Activated naive CD4-positive, alpha-beta T cell treated with anti-CD3 and anti-CD28 coated beads, Interleukin-2, amount 10 ng/mL, durations not matched to agents 7 days and 5 days (primary cell): ENCODE data around the gene SRC.
A peak's percentile ranks its signal among the peaks of the same experiment; 100 is the strongest.

ENCODE experiments used
- CTCF ChIA-PET: fragments of 350-600 bp; sonication (Branson Sonifier 250); formaldehyde crosslinking; loops from one replicate; lab custom pipeline; 2021; ENCODE audit warnings: antibody characterized with exemption; lab: Charles Lee
- DNase-seq: peaks from one replicate; pipeline ENCODE4 v3.0.0-alpha.2; 2020
- H3K27ac Mint-ChIP-seq: one replicate; pipeline ENCODE4 v1.8.0; 2021; ENCODE audit warnings: mild to moderate bottlenecking, moderate library complexity, mixed read lengths
- H3K27me3 Mint-ChIP-seq: one replicate; pipeline ENCODE4 v1.8.0; 2021; ENCODE audit warnings: mild to moderate bottlenecking, mixed read lengths
- H3K36me3 Mint-ChIP-seq: one replicate; pipeline ENCODE4 v1.8.0; 2021; ENCODE audit warnings: mixed read lengths
- H3K4me1 Mint-ChIP-seq: one replicate; pipeline ENCODE4 v1.8.0; 2021; ENCODE audit warnings: mixed read lengths
- H3K4me3 Mint-ChIP-seq: one replicate; pipeline ENCODE4 v1.8.0; 2021; ENCODE audit warnings: mild to moderate bottlenecking, moderate library complexity, mixed read lengths
- H3K9me3 Mint-ChIP-seq: one replicate; pipeline ENCODE4 v1.8.0; 2021; ENCODE audit warnings: mixed read lengths

SRC gene

GRCh38 chr20:37378785-37379598 is 33.1 kb downstream of the SRC start:
- H3K27ac Mint-ChIP-seq, result no peak overlapping the region
- CTCF ChIA-PET, result interaction anchor here (0.8 to 1.3 kb wide), 2 partner anchors 13 to 103 kb away, joined by 3 read pairs; no protein-coding TSS in a partner anchor
- H3K27me3 Mint-ChIP-seq, result peaks cover 17% of the 10 kb centered on the region

GRCh38 chr20:37379967-37380828 is 34.3 kb downstream of the SRC start:
- Mint-ChIP-seq H3K9me3 (no peaks in the 10 kb centered on the region), H3K4me3 (no peak overlapping the region), H3K4me1 (peaks cover 9% of the 10 kb centered on the region), H3K27ac (no peak overlapping the region), H3K27me3 (peaks cover 25% of the 10 kb centered on the region), H3K36me3 (no peaks in the 10 kb centered on the region)
- DNase-seq, result no peak
- CTCF ChIA-PET, result interaction anchor here (0.8 to 1.3 kb wide), 2 partner anchors 12 to 104 kb away, joined by 3 read pairs; no protein-coding TSS in a partner anchor

More at GRCh38 chr20:37378785-37379598, 33.1 kb downstream of the SRC start:
- H3K4me1 Mint-ChIP-seq, result peaks cover 6% of the 10 kb centered on the region
- no peak for DNase-seq
- no peaks in the 10 kb centered on the region for H3K9me3 Mint-ChIP-seq
- H3K4me3 Mint-ChIP-seq, result no peak overlapping the region
- H3K36me3 Mint-ChIP-seq, result no peaks in the 10 kb centered on the region

- Mint-ChIP-seq H3K27ac (no peak overlapping the region), H3K4me3 (no peak overlapping the region), H3K9me3 (no peaks in the 10 kb centered on the region), H3K36me3 (no peaks in the 10 kb centered on the region), H3K4me1 (peaks cover 9% of the 10 kb centered on the region), H3K27me3 (peaks cover 25% of the 10 kb centered on the region)
- CTCF ChIA-PET, result interaction anchor here (1.1 kb wide), 1 partner anchor 104 kb away, joined by 5 read pairs; no protein-coding TSS in a partner anchor
- no peak for DNase-seq
Observed at GRCh38 chr20:37380864-37381579, 35.1 kb downstream of the SRC start.

GRCh38 chr20:37381621-37382471 is 35.9 kb downstream of the SRC start:
- H3K4me1 Mint-ChIP-seq, result peaks cover 9% of the 10 kb centered on the region
- CTCF ChIA-PET, result interaction anchor here (1.1 to 4.3 kb wide), 3 partner anchors 26 to 112 kb away, joined by 3 to 20 read pairs (median 5); no protein-coding TSS in a partner anchor
- no peak overlapping the region for H3K4me3 Mint-ChIP-seq
- H3K27ac Mint-ChIP-seq, result no peak overlapping the region
- no peak for DNase-seq
- no peaks in the 10 kb centered on the region for H3K9me3 Mint-ChIP-seq
- H3K36me3 Mint-ChIP-seq, result no peaks in the 10 kb centered on the region
- H3K27me3 Mint-ChIP-seq, result peaks cover 32% of the 10 kb centered on the region

GRCh38 chr20:37382482-37383120 is 36.7 kb downstream of the SRC start:
- Mint-ChIP-seq H3K27ac (no peak overlapping the region), H3K36me3 (no peaks in the 10 kb centered on the region), H3K27me3 (peaks cover 36% of the 10 kb centered on the region), H3K9me3 (no peaks in the 10 kb centered on the region), H3K4me3 (peak overlapping the region; percentile 29), H3K4me1 (peaks cover 4% of the 10 kb centered on the region)
- DNase-seq, result no peak
- CTCF ChIA-PET, result interaction anchor here (1.2 to 4.3 kb wide), 2 partner anchors 27 to 112 kb away, joined by 3 to 20 read pairs; no protein-coding TSS in a partner anchor

- DNase-seq, result no peak
- peaks cover 4% of the 10 kb centered on the region for H3K4me1 Mint-ChIP-seq
- peak overlapping the region; percentile 51 for H3K4me3 Mint-ChIP-seq
Observed at GRCh38 chr20:37383229-37383989, 37.5 kb downstream of the SRC start.

GRCh38 chr20:37384683-37385174 is 38.8 kb downstream of the SRC start:
- peak; percentile 82 for DNase-seq

More at GRCh38 chr20:37383229-37383989, 37.5 kb downstream of the SRC start:
- H3K9me3 Mint-ChIP-seq, result no peaks in the 10 kb centered on the region
- peaks cover 36% of the 10 kb centered on the region for H3K27me3 Mint-ChIP-seq
- no peak overlapping the region for H3K27ac Mint-ChIP-seq
- no peaks in the 10 kb centered on the region for H3K36me3 Mint-ChIP-seq
- CTCF ChIA-PET, result interaction anchor here (1.2 to 4.3 kb wide), 4 partner anchors 84 to 116 kb away, joined by 3 to 20 read pairs (median 13); no protein-coding TSS in a partner anchor

GRCh38 chr20:37385176-37385575 is 39.2 kb downstream of the SRC start:
- peaks cover 36% of the 10 kb centered on the region for H3K27me3 Mint-ChIP-seq
- peak overlapping the region; percentile 75 for H3K4me3 Mint-ChIP-seq
- H3K9me3 Mint-ChIP-seq, result no peaks in the 10 kb centered on the region
- DNase-seq, result no peak
- H3K36me3 Mint-ChIP-seq, result no peaks in the 10 kb centered on the region
- CTCF ChIA-PET, result interaction anchor here (0.8 to 4.3 kb wide), 9 partner anchors 34 to 190 kb away, joined by 3 to 20 read pairs (median 4); no protein-coding TSS in a partner anchor
- no peak overlapping the region for H3K27ac Mint-ChIP-seq
- peaks cover 4% of the 10 kb centered on the region for H3K4me1 Mint-ChIP-seq

More at GRCh38 chr20:37384683-37385174, 38.8 kb downstream of the SRC start:
- no peaks in the 10 kb centered on the region for H3K36me3 Mint-ChIP-seq
- peak overlapping the region; percentile 75 for H3K4me3 Mint-ChIP-seq
- peaks cover 4% of the 10 kb centered on the region for H3K4me1 Mint-ChIP-seq
- CTCF ChIA-PET, result interaction anchor here (0.6 to 4.3 kb wide), 11 partner anchors 33 to 189 kb away, joined by 3 to 20 read pairs (median 4); no protein-coding TSS in a partner anchor
- H3K27ac Mint-ChIP-seq, result no peak overlapping the region
- H3K9me3 Mint-ChIP-seq, result no peaks in the 10 kb centered on the region
- H3K27me3 Mint-ChIP-seq, result peaks cover 36% of the 10 kb centered on the region

- CTCF ChIA-PET, result interaction anchor here (0.8 to 4.3 kb wide), 8 partner anchors 34 to 190 kb away, joined by 3 to 20 read pairs (median 6); no protein-coding TSS in a partner anchor
- Mint-ChIP-seq H3K4me3 (no peak overlapping the region), H3K27ac (no peak overlapping the region), H3K9me3 (no peaks in the 10 kb centered on the region), H3K27me3 (peaks cover 36% of the 10 kb centered on the region), H3K4me1 (peaks cover 4% of the 10 kb centered on the region), H3K36me3 (no peaks in the 10 kb centered on the region)
- DNase-seq, result no peak
Observed at GRCh38 chr20:37385659-37386504, 39.9 kb downstream of the SRC start.

- no peaks in the 10 kb centered on the region for H3K36me3 Mint-ChIP-seq
- H3K27ac Mint-ChIP-seq, result no peak overlapping the region
- CTCF ChIA-PET, result no interaction called here
- H3K4me1 Mint-ChIP-seq, result peaks cover 4% of the 10 kb centered on the region
- peaks cover 36% of the 10 kb centered on the region for H3K27me3 Mint-ChIP-seq
- no peak for DNase-seq
- no peaks in the 10 kb centered on the region for H3K9me3 Mint-ChIP-seq
- peak overlapping the region; percentile 16 for H3K4me3 Mint-ChIP-seq
Observed at GRCh38 chr20:37386505-37387251, 40.7 kb downstream of the SRC start.
